Stimulated activated CD8-positive, alpha-beta memory T cell treated with anti-CD3 and anti-CD28 coated beads, Interleukin-15, amount 100 ng/mL, for 24 hours (primary cell): ENCODE results near the gene OPTN.
"Not testable (repeated sequence)": the region's sequence is repeated elsewhere in the genome, so short reads cannot be mapped to it uniquely, and the experiment has no call there.

Source experiments
- DNase-seq: peaks from one replicate; pipeline ENCODE4 v3.0.0-alpha.2; 2020; ENCODE audit warnings: low read depth

Gene OPTN

GRCh38 chr10:13120786-13121499 is 21.0 kb downstream of the OPTN start:
- DNase-seq, result no peak

GRCh38 chr10:13121500-13121854 is 21.5 kb downstream of the OPTN start:
- no peak for DNase-seq

GRCh38 chr10:13136651-13137050 is 36.7 kb downstream of the OPTN start:
- DNase-seq, result no peak

GRCh38 chr10:13139150-13139549 is 39.2 kb downstream of the OPTN start:
- no peak for DNase-seq

GRCh38 chr10:13139676-13140075 is 39.7 kb downstream of the OPTN start:
- DNase-seq, result no peak

- DNase-seq, result no peak
Observed at GRCh38 chr10:13140627-13141190, 40.7 kb downstream of the OPTN start.

- no peak for DNase-seq
Observed at GRCh38 chr10:13143766-13144165, 43.8 kb downstream of the OPTN start.

- no peak for DNase-seq
Observed at GRCh38 chr10:13144814-13145213, 44.9 kb downstream of the OPTN start.

- no peak for DNase-seq
Observed at GRCh38 chr10:13146379-13146778, 46.4 kb downstream of the OPTN start.

GRCh38 chr10:13147161-13147560 is 47.2 kb downstream of the OPTN start:
- no peak for DNase-seq

GRCh38 chr10:13152296-13152695 is 52.3 kb downstream of the OPTN start:
- no peak for DNase-seq

GRCh38 chr10:13155860-13156259 is 55.9 kb downstream of the OPTN start:
- not testable (repeated sequence) for DNase-seq

GRCh38 chr10:13158401-13158800 is 58.4 kb downstream of the OPTN start:
- DNase-seq, result no peak

GRCh38 chr10:13160934-13161856 is 61.2 kb downstream of the OPTN start, which contains the start of gene MCM10:
MCM10 (plus strand) TSS chr10:13161558; CDS start chr10:13164203, 2,645 bp downstream.
- DNase-seq, result peak; percentile 91

GRCh38 chr10:13161857-13162271 is 61.9 kb downstream of the OPTN start:
- DNase-seq, result no peak

- no peak for DNase-seq
Observed at GRCh38 chr10:13163859-13164258, 63.9 kb downstream of the OPTN start.

- DNase-seq, result no peak
Observed at GRCh38 chr10:13165177-13165576, 65.2 kb downstream of the OPTN start.

GRCh38 chr10:13167568-13167967 is 67.6 kb downstream of the OPTN start:
- no peak for DNase-seq

GRCh38 chr10:13168781-13169180 is 68.8 kb downstream of the OPTN start:
- DNase-seq, result no peak

- DNase-seq, result no peak
Observed at GRCh38 chr10:13173616-13174015, 73.7 kb downstream of the OPTN start.

GRCh38 chr10:13180788-13181187 is 80.8 kb downstream of the OPTN start:
- no peak for DNase-seq

GRCh38 chr10:13182424-13182823 is 82.5 kb downstream of the OPTN start:
- no peak for DNase-seq

GRCh38 chr10:13183625-13184024 is 83.7 kb downstream of the OPTN start:
- no peak for DNase-seq
